ENCODE results near the gene SFXN1.

DNA sequence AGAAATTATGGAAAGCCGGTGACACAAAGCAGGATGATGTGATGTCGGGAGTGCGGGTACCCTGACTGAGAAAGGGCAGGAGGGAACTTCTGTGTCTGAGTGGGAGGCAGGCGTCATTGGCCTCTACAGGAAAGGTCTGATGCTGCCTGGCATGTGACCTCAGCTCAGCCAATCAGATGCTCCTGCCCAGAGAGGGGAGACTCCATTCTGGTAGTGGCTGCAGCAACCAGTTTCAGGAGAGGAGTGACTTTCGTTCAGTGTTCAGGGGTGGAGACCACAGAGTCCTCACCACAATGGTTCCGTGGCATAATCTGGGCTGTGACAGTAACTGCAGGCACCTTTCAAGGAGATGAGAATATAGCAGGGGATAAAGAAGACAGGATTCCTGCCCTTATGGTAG, 6.7 kb upstream of the SFXN1 start:
- TF ChIP-seq, protein P1, sequence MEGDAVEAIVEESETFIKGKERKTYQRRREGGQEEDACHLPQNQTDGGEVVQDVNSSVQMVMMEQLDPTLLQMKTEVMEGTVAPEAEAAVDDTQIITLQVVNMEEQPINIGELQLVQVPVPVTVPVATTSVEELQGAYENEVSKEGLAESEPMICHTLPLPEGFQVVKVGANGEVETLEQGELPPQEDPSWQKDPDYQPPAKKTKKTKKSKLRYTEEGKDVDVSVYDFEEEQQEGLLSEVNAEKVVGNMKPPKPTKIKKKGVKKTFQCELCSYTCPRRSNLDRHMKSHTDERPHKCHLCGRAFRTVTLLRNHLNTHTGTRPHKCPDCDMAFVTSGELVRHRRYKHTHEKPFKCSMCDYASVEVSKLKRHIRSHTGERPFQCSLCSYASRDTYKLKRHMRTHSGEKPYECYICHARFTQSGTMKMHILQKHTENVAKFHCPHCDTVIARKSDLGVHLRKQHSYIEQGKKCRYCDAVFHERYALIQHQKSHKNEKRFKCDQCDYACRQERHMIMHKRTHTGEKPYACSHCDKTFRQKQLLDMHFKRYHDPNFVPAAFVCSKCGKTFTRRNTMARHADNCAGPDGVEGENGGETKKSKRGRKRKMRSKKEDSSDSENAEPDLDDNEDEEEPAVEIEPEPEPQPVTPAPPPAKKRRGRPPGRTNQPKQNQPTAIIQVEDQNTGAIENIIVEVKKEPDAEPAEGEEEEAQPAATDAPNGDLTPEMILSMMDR (IDR thresholded peaks at IDR 0.05): no peak
- no peak for TF ChIP-seq EP300 (IDR thresholded peaks at IDR 0.05)
- TF ChIP-seq POLR2AphosphoS5 (IDR thresholded peaks at IDR 0.05): no peak
- TF ChIP-seq POLR2A (IDR thresholded peaks at IDR 0.05): no peak
